T-helper 1 cell treated with Interleukin-12 subunit alpha and Interleukin-12 subunit beta and Interleukin-4 antibody, amounts not matched to agents 30 ng/mL and 1 ng/mL, for 36 hours (primary cell): ENCODE data around the gene CDT1. TPM values are rescaled to one million over a fixed set of nuclear protein-coding genes. Genes with fewer than 3 reads are reported as not detected.
"Not testable (repeated sequence)": the region's sequence is repeated elsewhere in the genome, so short reads cannot be mapped to it uniquely, and the experiment has no call there.

ENCODE experiments used
- intact Hi-C: fragments of 100-400 bp; cut with micrococcal nuclease; formaldehyde crosslinking; loops from one replicate; pipeline ENCODE4 v1.15.1; 2024
- total RNA-seq: library from RNA; stranded (reverse); gene quantifications from 2 replicates; pipeline ENCODE4 v1.2.3, GENCODE V29; 2022

The CDT1 gene
- total RNA-seq, 1 donor from 2014 or later: 78.9 TPM

- intact Hi-C loops: no loop called here
Observed at GRCh38 chr16:88768071-88768783, 35.4 kb upstream of the CDT1 start.

- intact Hi-C loops: loop anchor here (1.0 kb wide), 1 partner anchor 25 kb away; no protein-coding TSS in a partner anchor
Observed at GRCh38 chr16:88769617-88770460, 33.8 kb upstream of the CDT1 start.

GRCh38 chr16:88770461-88771293, 32.9 kb upstream of the CDT1 start:
- intact Hi-C loops: no loop called here

DNA sequence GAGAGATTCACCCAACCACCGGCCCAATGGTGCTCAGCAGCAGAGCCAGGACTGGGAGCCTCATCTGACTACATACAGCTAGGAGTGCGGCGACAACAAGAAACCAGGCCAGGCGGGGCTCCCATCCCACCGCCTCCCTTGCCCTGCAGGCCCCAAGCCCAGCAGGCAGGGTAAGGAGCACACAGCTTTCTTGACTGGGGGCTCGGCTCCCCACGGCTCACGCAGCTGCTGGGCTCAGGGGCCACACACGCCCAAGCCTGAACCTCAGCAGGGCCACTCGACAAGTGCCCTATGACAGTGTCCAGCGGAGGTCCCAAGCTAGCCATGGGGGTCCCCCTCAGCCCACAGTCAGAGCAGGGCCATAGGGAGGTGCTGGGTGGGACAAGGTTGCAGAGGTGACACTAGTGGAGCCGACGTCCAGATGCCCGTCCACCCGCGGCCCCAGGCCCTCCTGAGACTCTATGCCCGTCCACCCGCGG, 32.3 kb upstream of the CDT1 start:
- intact Hi-C loops: no loop called here

DNA sequence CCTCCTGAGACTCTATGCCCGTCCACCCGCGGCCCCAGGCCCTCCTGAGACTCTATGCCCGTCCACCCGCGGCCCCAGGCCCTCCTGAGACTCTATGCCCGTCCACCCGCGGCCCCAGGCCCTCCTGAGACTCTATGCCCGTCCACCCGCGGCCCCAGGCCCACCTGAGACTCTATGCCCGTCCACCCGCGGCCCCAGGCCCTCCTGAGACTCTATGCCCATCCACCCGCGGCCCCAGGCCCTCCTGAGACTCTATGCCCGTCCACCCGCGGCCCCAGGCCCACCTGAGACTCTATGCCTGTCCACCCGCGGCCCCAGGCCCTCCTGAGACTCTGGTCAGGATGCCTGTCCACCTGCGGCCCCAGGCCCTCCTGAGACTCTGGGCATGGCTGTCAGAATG, 31.8 kb upstream of the CDT1 start:
- intact Hi-C loops: not testable (repeated sequence)

GRCh38 chr16:88772871-88773811, 30.4 kb upstream of the CDT1 start:
- intact Hi-C loops: no loop called here

- intact Hi-C loops: no loop called here
Observed at GRCh38 chr16:88773812-88774291, 29.7 kb upstream of the CDT1 start.

GRCh38 chr16:88774544-88775393, 28.8 kb upstream of the CDT1 start:
- intact Hi-C loops: no loop called here

DNA sequence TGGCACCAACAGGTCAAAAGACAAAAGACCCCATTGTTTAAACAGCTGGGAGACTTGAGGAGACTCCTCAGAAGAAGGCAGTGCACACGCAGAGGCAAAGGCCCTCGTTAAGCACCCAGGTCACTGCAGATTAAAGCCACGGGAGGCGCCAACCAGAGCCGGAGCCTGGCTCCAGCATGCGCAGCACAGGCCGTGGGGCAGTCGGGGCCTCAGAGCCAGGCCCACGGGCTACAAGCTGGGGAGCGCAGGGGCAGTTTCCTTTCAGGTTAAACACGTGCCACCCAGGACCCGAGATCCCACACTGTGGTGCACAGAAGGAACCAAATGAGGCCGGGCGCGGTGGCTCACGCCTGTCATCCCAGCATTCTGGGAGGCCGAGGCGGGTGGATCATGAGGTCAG, 27.8 kb upstream of the CDT1 start:
- intact Hi-C loops: no loop called here

GRCh38 chr16:88777471-88778270, 25.9 kb upstream of the CDT1 start:
- intact Hi-C loops: no loop called here

GRCh38 chr16:88778271-88778525, 25.4 kb upstream of the CDT1 start:
- intact Hi-C loops: no loop called here

- intact Hi-C loops: no loop called here
Observed at GRCh38 chr16:88778541-88779065, 25.0 kb upstream of the CDT1 start.

- intact Hi-C loops: loop anchor here (2.0 kb wide), 1 partner anchor 75 kb away; no protein-coding TSS in a partner anchor
Observed at GRCh38 chr16:88779406-88780141, 24.0 kb upstream of the CDT1 start.

- intact Hi-C loops: loop anchor here (1.0 to 2.0 kb wide), 4 partner anchors 32 to 99 kb away; no protein-coding TSS in a partner anchor
Observed at GRCh38 chr16:88780142-88781062, 23.2 kb upstream of the CDT1 start.

DNA sequence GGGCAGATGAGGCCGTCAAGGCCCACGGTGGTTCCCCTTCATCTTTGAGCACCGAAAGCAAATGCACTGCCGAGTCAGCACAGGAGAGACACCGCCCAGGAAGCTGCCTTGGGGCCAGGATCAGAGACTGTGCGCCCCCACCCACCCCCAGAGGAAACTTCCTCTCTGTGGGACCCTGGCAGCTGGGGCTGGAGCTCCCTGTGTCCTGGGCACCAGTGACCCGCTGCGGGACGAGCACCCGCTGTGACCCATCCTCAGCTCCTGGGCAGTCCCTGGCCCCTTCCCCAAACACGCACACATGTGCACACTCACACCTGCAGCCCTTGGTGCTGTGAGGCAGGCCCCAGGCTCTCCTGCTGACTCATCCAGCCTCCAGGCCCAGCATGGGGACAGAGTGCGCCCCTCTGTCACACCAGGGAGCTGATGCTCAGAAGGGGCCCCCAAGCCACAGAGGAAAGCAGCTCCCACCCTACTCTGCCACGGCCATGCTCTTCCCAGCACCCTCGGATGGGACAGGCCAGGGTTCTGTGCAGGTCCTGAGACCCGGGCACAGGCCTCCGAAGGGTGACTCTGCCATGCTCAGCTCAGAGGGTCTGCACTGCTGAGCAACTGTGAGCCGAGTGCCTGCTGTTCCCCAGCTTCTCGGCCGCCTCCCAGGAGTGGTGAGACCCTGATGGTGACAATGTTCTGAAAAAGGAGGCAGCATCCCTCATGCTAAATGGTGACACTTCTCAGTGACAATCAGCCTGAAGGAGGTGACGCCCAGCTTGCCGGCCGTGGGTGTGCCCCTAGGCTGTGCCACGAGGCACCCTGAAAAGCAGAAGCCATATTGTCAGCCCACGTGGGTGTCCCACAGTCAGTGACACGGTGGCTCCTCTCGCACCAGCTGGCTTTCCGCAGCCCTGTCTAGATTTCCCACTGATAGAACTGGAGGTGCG, 22.2 kb upstream of the CDT1 start:
- intact Hi-C loops: loop anchor here (1.0 to 2.0 kb wide), 4 partner anchors 31 to 100 kb away; no protein-coding TSS in a partner anchor
